ENCODE data around the gene ZCCHC8. TPM values are rescaled to one million over a fixed set of nuclear protein-coding genes. Genes with fewer than 3 reads are reported as not detected.
A peak's percentile ranks its signal among the peaks of the same experiment; 100 is the strongest.

ZCCHC8 gene
- total RNA-seq, 4 donors from 2014 or later = 14.1 to 26.0 (median 20.2) TPM

GRCh38 chr12:122422730-122423257, 77.9 kb downstream of the ZCCHC8 start:
- Histone ChIP-seq H3K4me1 (peaks cover 4 to 51% (median 17%) of the 10 kb centered on the region in 3 donors), H3K9me3 (no peaks in the 10 kb centered on the region), H3K4me3 (peak overlapping the region; percentile 56 to 86), H3K27me3 (no peaks in the 10 kb centered on the region), H3K27ac (peak overlapping the region; percentile 82 to 100 (median 98)), H3K36me3 (no peaks in the 10 kb centered on the region)
- 0% methylated on average over 4 of the region's 39 CpGs for WGBS, 2 donors (ENCODE audit: low coverage in 1 of 2)
- ATAC-seq = peak; percentile 17
- TF ChIP-seq POLR2AphosphoS5 (IDR thresholded peaks at IDR 0.05) (peak; percentile 74), POLR2A (IDR thresholded peaks at IDR 0.05) (no peak)

- Histone ChIP-seq H3K4me1 (peaks cover 4 to 58% (median 19%) of the 10 kb centered on the region in 3 donors), H3K27me3 (no peaks in the 10 kb centered on the region), H3K27ac (peak within 1 kb of the TSS; percentile 96 to 100 (median 98)), H3K9me3 (no peaks in the 10 kb centered on the region), H3K36me3 (peaks cover 0 to under 1% of the 10 kb centered on the region in 2 donors), H3K4me3 (peak within 1 kb of the TSS; percentile 86 to 88)
- TF ChIP-seq EP300 (IDR thresholded peaks at IDR 0.05) (no peak), POLR2AphosphoS5 (IDR thresholded peaks at IDR 0.05) (peak; percentile 41), POLR2A (IDR thresholded peaks at IDR 0.05) (peak; percentile 77 to 92)
- TF ChIP-seq, protein P1, sequence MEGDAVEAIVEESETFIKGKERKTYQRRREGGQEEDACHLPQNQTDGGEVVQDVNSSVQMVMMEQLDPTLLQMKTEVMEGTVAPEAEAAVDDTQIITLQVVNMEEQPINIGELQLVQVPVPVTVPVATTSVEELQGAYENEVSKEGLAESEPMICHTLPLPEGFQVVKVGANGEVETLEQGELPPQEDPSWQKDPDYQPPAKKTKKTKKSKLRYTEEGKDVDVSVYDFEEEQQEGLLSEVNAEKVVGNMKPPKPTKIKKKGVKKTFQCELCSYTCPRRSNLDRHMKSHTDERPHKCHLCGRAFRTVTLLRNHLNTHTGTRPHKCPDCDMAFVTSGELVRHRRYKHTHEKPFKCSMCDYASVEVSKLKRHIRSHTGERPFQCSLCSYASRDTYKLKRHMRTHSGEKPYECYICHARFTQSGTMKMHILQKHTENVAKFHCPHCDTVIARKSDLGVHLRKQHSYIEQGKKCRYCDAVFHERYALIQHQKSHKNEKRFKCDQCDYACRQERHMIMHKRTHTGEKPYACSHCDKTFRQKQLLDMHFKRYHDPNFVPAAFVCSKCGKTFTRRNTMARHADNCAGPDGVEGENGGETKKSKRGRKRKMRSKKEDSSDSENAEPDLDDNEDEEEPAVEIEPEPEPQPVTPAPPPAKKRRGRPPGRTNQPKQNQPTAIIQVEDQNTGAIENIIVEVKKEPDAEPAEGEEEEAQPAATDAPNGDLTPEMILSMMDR (IDR thresholded peaks at IDR 0.05) = peak in 3 of 4 experiments; percentile 59 to 70 (median 62)
- peak; percentile 88 for ATAC-seq
- WGBS, 2 donors (ENCODE audit: low coverage in 1 of 2) = no CpG with 5 or more reads among the region's 118 CpGs
These were observed 78.7 kb downstream of the ZCCHC8 start, which contains the start of gene CLIP1 for GRCh38 chr12:122421821-122422729. Gene CLIP1, minus strand, starts transcription at chr12:122422669. Its CDS starts 42,217 bp downstream, at chr12:122380452.

Small RNA genes lying within 50 kb of the gene (small RNA-seq; reads per million reads assigned to genes)
- 0 reads per million in 4 donors for gene RF00411

Other genes with a start within 250 kb of the ZCCHC8 start
- 10 to 100 TPM; 13.0 to 15.1 (median 13.6) TPM for gene VPS33A, start 234.4 kb downstream of the ZCCHC8 start, total RNA-seq
- gene CLIP1, start 78.3 kb downstream of the ZCCHC8 start, total RNA-seq = 100 to 1,000 TPM; 186 to 272 (median 208) TPM
- gene RSRC2, start 26.0 kb upstream of the ZCCHC8 start, total RNA-seq = 100 to 1,000 TPM in 1 of 4 donors, 10 to 100 TPM in 3; 37.4 to 102 (median 72.0) TPM
- 10 to 100 TPM in 2 of 4 donors, 1 to 10 TPM in 2; 3.5 to 15.9 (median 10.4) TPM for gene KNTC1, start 26.3 kb upstream of the ZCCHC8 start, total RNA-seq
- gene HCAR2, start 202.4 kb upstream of the ZCCHC8 start, total RNA-seq = 1 to 10 TPM in 1 of 4 donors, under 1 TPM in 1, not detected in 2; 0.54 to 3.4 TPM
- gene HCAR3, start 215.9 kb upstream of the ZCCHC8 start, total RNA-seq = not detected
- gene HCAR1, start 229.9 kb upstream of the ZCCHC8 start, total RNA-seq = under 1 TPM in 3 of 4 donors, not detected in 1; 0.08 to 0.27 (median 0.16) TPM

Data from gastroesophageal sphincter (tissue), 4 donors.